GM21528 (cell line): ENCODE measurements around the gene B3GALNT2.
A peak's percentile ranks its signal among the peaks of the same experiment; 100 is the strongest.
"Not testable (repeated sequence)": the region's sequence is repeated elsewhere in the genome, so short reads cannot be mapped to it uniquely, and the experiment has no call there.

ENCODE experiments used
- ATAC-seq: cut with Tn5 transposase; IDR thresholded peaks from one replicate; pipeline ENCODE4 v1.9.1; 2021; ENCODE audit warnings: mild to moderate bottlenecking, moderate library complexity; ENCODE audit not compliant: unreplicated experiment, low FRiP score

The B3GALNT2 gene

DNA sequence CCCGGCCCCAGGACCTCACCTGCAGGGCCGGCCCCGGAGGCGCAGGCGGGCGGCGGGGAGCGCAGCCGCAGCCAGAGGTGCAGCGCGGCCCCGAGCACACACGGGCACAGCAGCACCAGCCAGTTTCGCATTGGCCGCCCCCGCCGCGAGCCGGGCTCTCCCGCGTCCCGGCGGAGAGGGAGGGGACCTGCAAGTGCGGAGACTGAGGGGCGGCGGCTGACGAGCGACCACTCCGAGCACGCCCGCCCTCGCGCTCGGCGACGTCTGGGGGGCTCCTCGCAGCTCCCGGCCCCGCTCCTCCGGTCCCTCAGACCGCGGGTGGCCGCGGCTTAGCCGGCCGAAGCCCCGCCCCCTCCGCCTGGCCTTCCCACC is at the start of gene B3GALNT2:
Gene B3GALNT2, minus strand, starts transcription at position 331 of the 372 bp plus-strand sequence. Its CDS starts 200 bp downstream, at position 131.
- ATAC-seq: peak; percentile 47

DNA sequence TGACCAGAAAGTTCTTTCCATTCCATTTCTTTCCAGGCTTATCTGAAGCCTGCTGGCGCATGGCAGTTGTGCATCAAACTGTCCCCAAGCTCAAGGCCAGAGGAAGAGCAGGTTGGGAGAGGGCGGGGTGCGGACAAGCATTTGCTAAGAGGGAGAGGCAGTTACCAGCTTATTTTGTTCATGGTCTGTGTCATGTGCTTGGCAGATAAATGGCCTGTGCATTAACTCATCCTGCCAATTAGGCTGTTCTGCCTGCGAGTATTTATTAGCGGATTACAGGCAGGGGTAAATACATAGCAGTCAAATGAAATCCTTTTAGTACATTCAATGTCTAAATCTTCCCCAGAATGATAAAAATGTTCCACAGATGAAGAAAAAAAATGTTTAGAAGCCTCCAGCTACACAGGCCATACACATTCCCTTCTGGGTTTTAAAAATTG is 48.9 kb upstream of the B3GALNT2 start:
- no peak for ATAC-seq

DNA sequence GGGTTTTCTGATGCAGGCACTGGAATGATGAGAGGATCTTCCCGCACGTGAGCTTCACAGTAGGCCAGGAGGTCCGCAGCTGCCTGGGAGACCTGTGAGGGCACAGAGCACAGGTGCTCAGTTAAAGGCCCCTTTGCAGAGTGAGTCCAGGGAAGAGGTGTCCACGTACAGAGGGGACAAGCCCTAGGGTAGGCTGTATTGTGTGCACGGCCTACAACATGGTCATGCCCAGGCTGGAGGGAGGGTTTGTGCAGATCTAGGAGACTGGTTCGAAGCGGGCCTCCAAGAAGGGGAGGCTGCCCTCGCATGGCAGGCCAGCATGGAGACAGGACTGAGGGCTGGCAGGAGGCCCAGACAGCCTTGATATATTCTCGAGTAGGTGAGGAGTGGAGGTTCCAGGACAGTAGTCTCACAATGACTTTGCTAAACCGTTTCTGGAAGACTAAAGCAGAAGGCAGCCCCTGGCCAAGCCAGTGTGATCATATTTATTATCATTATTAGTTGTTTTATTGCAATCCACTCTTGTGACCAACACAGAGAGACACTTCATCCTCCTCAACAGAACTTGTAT is 48.0 kb upstream of the B3GALNT2 start:
- no peak for ATAC-seq

DNA sequence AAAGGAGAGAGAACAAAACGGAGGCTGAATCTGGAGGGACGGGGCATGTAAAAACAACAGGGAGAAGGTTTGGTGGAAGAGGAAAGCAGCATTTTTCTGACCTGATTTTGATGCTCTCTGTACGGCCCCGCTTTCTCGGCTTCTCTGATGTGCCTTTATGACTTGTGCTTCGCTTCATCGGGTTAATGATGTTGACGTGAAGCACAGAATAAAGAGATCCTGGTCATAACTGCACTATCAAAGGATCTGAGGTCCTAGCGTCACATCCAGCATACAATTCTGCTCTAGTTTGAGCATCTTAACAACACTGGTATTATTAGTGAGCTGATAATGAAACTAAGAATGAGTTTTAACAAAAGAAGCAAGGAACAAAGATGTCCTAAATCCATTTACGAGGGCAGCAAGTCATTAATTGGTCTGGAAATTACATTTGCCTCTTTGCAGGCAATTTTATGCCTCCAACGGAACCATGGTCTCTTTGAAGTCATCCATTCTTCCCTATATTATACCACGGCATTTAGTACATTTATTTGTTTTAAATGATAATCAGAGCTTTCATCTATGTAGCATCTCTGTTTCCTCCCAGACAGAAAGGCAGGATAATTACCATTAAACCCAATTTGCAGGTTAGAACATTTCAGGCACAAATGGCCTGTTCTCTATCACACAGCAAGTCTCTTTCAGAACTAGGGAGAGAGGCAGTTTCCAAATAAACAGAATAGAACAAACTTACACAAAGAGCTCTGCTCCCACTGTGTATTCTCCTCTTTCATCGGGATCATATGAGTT is 45.3 kb upstream of the B3GALNT2 start:
- ATAC-seq: no peak

DNA sequence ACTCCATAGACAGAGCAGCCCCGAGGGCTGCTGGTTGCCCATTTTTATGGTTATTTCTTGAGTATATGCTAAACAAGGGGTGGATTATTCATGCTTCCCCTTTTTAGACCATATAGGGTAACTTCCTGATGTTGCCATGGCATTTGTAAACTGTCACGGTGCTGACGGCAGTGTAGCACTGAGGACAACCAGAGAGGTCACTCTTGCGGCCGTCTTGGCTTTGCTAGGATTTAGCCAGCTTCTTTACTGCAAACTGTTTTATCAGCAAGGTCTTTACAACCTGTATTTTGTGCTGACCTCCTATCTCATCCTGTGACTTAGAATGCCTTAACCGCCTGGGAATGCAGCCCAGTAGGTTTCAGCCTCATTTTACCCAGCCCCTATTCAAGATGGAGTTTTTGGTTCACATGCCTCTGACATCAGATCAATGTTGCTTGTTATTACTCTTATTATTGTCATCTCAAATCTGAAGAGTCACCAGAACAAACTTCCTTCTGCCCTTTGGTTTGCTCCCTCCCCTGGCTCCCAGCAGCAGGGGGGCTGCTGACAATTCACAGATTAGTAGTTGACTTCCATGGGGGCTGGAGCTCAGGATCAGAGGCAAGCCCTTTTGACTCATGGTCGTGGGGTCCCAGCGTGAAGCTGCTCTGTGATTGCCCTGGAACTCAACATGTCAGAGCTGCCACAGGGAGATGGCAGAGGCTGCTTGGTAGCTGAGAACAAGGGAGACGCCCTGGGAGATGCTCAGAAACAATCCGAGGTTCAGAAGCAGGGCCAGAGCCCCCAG is 42.3 kb upstream of the B3GALNT2 start:
- not testable (repeated sequence) for ATAC-seq

DNA sequence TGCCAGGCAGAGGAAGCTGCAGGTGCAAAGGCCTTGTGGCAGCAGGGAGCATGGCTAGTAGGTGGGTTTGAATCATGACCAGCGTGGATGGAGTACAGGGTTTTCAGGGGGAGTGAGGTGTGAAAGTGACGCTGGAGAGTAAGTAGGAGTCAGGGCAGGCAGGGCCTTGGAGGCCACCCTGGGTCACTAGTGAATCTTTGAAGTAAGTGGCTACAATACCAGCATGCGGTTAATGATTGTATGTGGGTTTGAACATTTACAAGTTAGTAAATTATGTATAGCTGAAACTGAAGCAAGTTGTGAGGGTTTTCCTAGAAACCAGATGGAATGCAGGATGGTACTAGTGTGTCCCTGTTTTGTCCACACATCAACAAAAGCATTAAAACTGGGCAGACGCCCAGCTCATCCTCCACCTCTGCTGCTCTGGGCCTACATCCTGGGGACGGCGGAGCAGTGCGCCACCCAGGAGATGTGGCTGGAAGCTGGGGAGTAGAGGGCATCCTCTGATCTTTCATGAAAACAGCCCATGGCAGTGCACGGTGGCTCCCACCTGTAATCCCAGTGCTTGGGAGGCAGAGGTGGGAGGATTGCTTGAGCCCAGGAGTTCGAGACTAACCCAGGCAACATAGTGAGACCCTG is 41.2 kb upstream of the B3GALNT2 start:
- no peak for ATAC-seq

DNA sequence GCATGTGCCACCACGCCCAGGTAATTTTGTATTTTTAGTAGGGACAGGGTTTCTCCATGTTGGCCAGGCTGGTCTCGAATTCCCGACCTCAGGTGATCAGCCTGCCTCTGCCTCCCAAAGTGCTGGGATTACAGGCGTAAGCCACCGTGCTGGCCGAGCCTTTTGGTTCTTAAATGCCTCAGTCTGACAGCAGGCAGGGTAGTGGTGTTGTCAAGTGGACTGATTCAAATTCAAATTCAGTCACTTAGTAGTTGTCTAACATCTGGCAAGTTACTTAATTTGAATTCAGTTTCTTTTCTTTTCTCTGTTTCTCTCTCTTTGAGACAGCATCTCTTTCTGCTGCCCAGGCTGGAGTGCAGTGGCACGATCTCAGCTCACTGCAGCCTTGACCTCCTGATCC is 38.6 kb upstream of the B3GALNT2 start:
- not testable (repeated sequence) for ATAC-seq

DNA sequence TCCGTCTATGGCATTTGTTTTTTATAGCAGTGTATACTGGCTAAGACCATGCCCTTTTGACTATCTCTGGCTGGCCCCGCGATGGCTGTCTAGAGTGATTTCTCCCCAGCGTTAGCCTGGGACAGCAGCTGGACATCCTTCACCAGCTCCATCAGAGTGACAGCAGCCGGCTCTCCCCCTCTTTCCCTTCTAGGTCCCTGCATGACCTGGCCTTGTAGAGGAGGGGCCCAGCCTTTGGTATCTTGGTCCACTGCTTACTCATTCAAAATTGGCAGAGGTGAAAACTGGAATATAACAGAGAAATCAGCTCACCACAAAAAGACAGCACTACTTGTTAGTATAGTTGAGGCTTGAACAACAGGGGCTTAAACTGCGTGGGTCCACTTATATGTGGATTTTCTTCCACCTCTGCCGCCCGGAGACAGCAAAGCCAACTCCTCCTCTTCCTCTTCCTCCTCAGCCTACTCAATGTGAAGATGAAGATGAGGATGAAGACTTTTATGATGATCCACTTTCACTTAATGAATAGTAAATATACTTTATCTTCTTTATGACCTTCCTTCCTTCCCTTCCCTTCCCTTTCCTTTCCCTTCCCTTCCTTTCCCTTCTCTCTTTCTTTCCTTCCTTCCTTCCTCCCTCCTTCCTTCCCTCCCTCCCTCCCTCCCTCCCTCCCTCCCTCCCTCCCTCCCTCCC is 29.4 kb upstream of the B3GALNT2 start:
- ATAC-seq: no peak

DNA sequence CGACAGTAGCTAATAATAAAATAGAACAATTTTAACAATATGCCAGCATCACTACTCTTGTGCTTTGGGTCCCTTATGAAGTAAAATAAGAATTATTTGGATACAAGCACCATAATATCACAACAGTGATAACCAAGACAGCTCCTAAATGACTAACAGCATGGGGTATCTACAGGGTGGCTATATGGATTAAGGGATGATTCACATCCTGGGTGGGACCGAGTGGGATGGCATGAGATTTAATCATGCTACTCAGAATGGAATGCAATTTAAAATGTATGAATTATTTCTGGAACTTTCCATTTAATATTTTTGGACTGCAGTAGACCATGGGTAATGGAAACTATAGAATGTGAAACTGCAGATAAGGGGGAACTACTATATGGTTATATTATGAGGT is 28.1 kb upstream of the B3GALNT2 start:
- ATAC-seq: no peak

DNA sequence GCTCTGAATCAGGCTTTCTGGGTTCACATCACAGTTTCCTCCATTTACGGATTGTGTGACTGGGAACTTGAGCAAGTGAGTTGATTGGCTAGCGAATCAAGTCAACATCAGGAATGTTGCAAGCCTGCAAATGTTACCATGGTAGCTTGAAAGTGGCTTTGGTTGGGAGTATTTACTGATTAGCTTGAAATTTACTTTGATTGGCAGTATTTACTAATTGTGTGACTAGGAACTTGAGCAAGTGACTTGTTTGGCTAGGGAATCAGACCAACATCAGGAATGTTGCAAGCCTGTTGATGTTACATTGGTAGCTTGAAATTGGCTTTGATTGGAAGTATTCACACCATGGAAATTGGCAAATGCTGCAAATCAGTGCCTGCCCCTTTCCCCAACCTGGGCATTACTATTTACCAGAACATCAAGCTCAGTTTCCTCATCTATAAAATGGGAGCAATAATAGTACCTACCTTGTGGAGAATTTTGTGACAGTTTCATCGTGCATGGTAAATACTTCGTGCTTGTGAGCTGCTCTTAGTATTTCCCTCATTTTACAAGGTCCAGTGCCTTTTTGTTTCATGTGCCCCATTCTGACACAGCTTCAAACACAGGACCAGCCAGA is 23.1 kb upstream of the B3GALNT2 start:
- ATAC-seq: no peak

DNA sequence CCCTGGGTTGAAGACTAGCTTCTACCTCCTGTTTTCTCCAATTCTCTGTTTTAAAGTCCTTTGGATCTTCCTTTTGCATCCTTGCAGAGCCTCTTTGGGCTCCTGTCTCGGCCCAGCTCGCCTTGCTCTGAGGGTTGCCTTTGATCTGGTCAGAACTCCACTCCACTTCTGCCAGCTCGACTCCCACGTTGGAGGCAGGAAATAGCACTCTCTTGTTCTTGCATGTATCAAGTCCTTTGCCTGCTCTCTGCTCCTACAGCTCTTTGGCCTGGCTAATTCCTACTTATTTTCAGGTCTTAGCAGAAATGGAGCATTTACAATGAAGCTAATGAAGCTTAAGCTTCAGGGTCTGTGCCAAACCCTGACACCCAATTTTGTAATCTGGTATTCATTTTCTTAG is 21.1 kb upstream of the B3GALNT2 start:
- ATAC-seq: no peak

DNA sequence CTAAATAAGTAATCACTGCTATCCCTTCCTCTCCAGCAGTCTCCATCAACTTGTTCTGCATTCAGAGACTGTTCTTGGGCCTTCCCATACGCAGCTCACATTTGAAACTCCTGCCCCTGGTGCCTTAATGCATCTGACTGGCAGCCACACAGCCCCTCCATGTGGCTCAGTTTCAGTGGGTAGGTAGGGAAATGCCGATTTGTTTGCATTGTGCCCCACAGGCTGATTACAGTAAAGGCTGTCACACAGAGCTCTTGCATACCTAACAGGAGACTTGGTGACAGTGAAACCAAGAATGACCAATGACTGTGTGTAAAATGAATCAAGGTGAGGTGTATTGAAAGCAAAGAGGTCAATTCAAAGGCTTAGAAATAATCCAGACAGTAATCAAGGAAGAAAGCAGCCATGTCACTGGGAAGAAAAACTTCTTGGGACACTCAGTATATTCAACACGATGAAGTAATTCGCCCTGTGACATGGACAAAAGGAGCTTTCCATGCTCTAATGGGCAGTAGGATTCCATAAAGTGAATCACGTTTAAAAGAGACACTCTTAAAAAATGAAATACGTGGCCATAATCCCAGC is 12.7 kb upstream of the B3GALNT2 start:
- no peak for ATAC-seq

DNA sequence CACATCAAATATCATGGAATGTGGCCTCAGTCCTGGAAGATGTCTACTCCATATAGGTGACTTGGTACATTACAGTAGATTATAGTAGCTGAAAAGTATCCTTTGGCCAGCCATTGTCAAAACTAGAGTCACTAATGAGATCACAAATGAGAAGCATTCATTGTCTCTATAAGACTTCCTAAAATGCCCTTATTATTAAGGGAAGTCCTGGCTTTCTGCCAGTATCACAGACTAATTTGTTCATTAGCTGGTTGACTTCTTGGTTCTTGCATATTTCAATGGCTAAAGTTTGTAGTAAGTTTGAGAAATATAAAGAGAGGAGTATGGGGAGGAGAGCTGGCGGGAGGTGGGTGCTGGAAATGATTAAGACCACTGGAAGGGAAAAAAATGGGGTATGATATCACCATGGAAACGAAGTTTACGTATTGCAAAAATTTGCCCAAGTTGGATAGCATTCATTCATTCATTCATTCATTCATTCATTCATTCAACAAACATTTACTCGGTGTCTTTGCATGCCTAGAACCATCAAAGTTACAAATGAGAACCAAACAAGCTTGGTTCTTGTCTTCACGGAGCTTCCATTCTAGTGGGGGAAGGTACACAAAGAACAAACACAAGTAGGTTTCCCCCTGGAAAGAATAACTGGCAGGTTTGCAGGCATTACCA is 11.7 kb upstream of the B3GALNT2 start:
- ATAC-seq: no peak

DNA sequence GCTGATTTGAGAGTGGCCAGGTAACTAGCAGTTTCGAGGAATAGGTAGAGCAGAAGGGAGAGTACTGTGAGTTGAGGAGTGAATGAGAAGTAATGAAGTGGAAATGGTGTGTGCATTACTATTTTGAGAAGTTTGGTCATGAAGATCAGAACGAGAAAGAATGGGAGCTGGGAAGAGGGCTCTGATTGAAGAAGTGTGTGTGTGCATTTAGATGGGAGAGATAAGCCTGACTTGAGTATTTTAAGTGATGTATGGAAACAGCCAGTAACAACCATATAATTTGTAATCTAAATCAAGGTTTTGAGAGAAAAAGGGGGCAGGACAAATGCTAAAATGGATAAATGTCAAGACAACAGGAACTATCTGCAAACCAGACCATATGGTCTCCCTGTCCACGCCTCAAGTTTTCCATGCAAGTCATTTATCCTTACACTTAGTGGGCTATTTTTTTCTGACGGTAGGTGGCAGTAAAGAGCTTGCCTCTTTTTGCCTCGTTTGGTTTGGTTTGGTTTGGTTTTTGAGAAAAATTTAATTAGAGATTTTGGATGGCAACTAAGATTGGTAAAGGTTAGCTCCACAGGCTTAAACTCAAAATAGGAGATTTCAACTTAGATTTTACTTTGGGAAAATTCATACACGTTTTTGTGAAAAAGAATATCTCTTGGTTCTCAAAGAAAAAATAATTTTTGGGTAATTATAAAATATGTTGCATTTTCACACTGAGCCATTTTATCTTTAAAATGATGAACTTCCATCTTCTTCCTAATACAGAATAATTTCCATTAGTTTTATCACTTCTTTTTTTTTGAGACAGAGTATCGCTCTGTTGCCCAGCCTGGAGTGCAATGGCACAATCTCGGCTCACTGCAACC is 9.5 kb upstream of the B3GALNT2 start:
- ATAC-seq: no peak

DNA sequence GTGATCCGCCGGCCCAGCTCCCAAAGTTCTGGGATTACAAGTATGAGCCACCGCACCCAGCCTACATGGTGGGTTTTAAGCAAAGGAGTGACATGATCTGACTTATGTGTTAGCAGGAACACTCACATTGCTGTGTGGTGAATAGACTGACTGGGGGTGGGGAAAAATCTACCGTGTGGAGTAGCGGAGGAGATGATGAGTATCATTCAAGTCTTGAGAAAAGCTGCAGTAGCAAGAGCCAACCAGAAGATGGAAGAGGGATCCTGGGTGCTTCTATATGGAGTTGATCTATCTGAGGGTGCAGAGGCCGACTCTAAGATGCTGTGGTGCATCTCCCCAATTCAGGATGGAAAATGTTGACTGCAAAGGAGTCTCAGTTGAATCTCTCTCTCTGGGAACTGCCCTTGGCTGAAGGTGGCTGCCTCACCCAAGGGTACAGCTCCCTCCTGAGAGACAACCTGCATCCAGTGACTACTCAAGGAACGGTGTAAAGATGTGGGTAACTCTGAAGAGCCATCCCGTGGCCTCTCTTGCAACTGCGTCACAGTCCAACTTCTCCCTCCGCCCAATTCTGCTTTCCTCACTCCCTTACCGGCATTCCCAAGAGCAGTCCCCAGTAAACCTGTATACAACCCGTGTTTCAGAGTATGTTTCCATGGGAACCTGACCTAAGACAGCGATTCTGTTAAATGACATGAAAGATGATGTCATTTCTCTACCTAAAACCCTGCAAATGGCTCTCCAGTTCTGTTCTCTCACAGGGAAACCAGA is 7.4 kb upstream of the B3GALNT2 start:
- no peak for ATAC-seq

DNA sequence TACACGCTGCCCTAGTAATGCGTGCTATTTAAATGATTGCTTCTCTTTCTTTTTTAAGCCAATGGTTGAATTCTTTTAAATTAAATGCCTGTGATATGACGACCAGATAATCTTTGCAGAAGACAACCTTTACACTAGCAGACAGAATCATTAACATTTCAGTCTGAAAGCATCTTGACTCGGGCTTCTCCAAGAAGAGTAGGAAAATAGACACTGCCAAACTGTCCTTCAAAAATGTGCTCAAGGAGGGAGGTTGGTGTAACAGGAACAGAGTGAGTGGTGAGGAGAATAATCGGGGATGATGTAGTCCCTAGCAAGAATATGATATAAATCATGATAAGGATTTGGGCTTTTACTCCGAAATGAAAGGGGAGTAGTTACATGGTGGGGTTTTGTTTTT is 6.6 kb upstream of the B3GALNT2 start:
- no peak for ATAC-seq

DNA sequence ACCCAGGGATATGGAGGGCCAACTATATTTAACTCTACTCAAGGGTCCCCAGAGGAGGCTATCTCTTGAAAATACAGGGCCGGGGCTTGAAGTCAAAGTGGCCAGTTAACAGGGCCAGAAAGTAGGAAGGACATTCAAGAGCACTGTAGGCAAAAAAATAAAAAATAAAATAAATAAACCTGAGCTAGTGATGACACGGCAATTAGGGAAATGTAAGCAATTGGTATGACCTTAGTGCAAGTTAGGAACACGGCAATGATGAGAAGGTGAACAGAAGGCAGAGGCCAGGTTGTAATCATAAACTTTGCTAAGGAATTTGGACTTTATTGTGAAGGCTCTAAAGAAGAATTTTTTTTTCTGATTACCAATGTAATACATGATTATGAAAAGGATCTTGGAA is 3.4 kb upstream of the B3GALNT2 start:
- ATAC-seq: no peak
